Measurements from ENCODE around the gene CPHXL2.

The CPHXL2 gene

DNA sequence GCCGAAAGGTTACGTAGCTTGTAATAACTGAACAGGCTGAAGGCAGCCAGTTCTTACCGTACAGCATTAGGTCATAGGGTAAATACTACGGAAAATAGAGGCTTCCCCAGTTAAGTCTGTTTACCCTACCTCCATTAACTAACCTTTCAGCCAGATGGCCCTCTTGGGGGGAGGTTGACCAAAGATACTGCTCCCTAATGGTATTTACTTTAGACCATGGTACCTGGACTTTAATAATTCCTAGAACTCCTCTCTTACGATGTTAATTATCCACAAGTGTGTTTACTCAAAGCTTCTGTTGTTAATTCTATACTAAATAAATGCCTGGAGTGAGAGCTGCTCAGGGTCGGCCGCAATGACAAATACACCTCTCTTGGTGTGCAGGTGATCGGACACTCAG lies 44.0 kb downstream of the CPHXL2 start:
- 97% methylated on average over 7 of the region's 8 CpGs for WGBS
- Histone ChIP-seq H2AK5ac (ENCODE audit: low read length, severe bottlenecking) (no peak overlapping the region), H3K9me3 (ENCODE audit: control insufficient read depth, low read length) (no peaks in the 10 kb centered on the region), H3K4me2 (ENCODE audit: low read length, poor library complexity, severe bottlenecking) (no peak overlapping the region), H3K9ac (ENCODE audit: low read length) (no peak overlapping the region), H3K4me1 (ENCODE audit: control insufficient read depth, insufficient read depth, low read depth, low read length) (no peaks in the 10 kb centered on the region), H2BK120ac (ENCODE audit: low read depth, low read length) (no peak overlapping the region), H3K14ac (ENCODE audit: low read length in 2 of 2) (no peak overlapping the region), H3K27me3 (ENCODE audit: control insufficient read depth in 1 of 2, insufficient read depth in 1 of 2, low read length in 2 of 2) (no peaks in the 10 kb centered on the region), H3K4me3 (ENCODE audit: insufficient read depth in 1 of 2, low read depth in 1 of 2, low read length in 2 of 2) (no peak overlapping the region), H3K4ac (ENCODE audit: low read depth in 1 of 2, low read length in 2 of 2) (no peak overlapping the region), H4K8ac (ENCODE audit: low read length) (no peak overlapping the region), H3K36me3 (ENCODE audit: control insufficient read depth in 1 of 2, insufficient read depth in 2 of 2, low read depth in 1 of 2, low read length in 2 of 2) (peaks cover 60 to 92% of the 10 kb centered on the region in 2 experiments), H2AFZ (ENCODE audit: low read depth, low read length) (no peak overlapping the region), H3K23ac (ENCODE audit: low read length in 2 of 2) (no peak overlapping the region), H2BK15ac (ENCODE audit: low read depth, poor library complexity, severe bottlenecking) (no peak overlapping the region), H4K91ac (ENCODE audit: low read length) (no peak overlapping the region), H2BK5ac (ENCODE audit: low read depth, low read length, poor library complexity, severe bottlenecking) (no peak overlapping the region), H3K79me1 (replicated peaks; ENCODE audit: low read length, poor library complexity, severe bottlenecking) (peaks cover 33% of the 10 kb centered on the region), H2BK12ac (ENCODE audit: low read length in 2 of 2) (no peak overlapping the region), H3K27ac (ENCODE audit: low read length, poor library complexity, severe bottlenecking) (no peak overlapping the region), H3K18ac (ENCODE audit: low read depth in 1 of 2, low read length in 2 of 2) (no peak overlapping the region)
- DNase-seq, result no peak

DNA sequence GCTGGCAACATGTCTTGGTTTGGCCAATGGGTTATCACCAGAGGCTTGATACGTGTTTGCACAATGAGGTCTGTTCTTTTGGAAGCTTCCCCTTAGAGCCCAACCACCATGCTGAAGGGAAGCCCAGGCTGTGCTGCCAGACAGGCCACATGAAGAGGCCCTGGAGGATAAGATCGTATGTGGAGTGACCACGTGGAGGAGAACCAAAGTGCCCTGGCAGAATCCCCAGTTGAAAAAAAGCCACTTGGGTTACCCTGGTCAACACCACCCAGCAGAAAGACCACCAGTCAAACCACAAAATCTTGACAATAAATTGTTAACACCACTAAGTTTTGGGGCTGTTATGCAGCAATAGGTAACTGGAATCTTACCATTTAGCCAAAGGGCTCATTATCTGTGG lies 46.8 kb downstream of the CPHXL2 start:
- Histone ChIP-seq H2BK120ac (ENCODE audit: low read depth, low read length) (no peak overlapping the region), H2BK15ac (ENCODE audit: low read depth, poor library complexity, severe bottlenecking) (no peak overlapping the region), H3K27me3 (ENCODE audit: control insufficient read depth in 1 of 2, insufficient read depth in 1 of 2, low read length in 2 of 2) (no peaks in the 10 kb centered on the region), H3K4me3 (ENCODE audit: insufficient read depth in 1 of 2, low read depth in 1 of 2, low read length in 2 of 2) (no peak overlapping the region), H3K79me1 (replicated peaks; ENCODE audit: low read length, poor library complexity, severe bottlenecking) (peaks cover 22% of the 10 kb centered on the region), H4K8ac (ENCODE audit: low read length) (no peak overlapping the region), H3K4me1 (ENCODE audit: control insufficient read depth, insufficient read depth, low read depth, low read length) (no peaks in the 10 kb centered on the region), H2BK12ac (ENCODE audit: low read length in 2 of 2) (no peak overlapping the region), H3K14ac (ENCODE audit: low read length in 2 of 2) (no peak overlapping the region), H3K9me3 (ENCODE audit: control insufficient read depth, low read length) (no peaks in the 10 kb centered on the region), H3K4ac (ENCODE audit: low read depth in 1 of 2, low read length in 2 of 2) (no peak overlapping the region), H3K27ac (ENCODE audit: low read length, poor library complexity, severe bottlenecking) (no peak overlapping the region), H3K23ac (ENCODE audit: low read length in 2 of 2) (no peak overlapping the region), H3K36me3 (ENCODE audit: control insufficient read depth in 1 of 2, insufficient read depth in 2 of 2, low read depth in 1 of 2, low read length in 2 of 2) (peaks cover 68 to 93% of the 10 kb centered on the region in 2 experiments), H3K4me2 (ENCODE audit: low read length, poor library complexity, severe bottlenecking) (no peak overlapping the region), H2AK5ac (ENCODE audit: low read length, severe bottlenecking) (no peak overlapping the region), H2AFZ (ENCODE audit: low read depth, low read length) (no peak overlapping the region), H3K18ac (ENCODE audit: low read depth in 1 of 2, low read length in 2 of 2) (no peak overlapping the region), H2BK5ac (ENCODE audit: low read depth, low read length, poor library complexity, severe bottlenecking) (no peak overlapping the region), H4K91ac (ENCODE audit: low read length) (no peak overlapping the region), H3K9ac (ENCODE audit: low read length) (no peak overlapping the region)
- 96% methylated on average over 3 of the region's 3 CpGs for WGBS
- DNase-seq, result no peak

DNA sequence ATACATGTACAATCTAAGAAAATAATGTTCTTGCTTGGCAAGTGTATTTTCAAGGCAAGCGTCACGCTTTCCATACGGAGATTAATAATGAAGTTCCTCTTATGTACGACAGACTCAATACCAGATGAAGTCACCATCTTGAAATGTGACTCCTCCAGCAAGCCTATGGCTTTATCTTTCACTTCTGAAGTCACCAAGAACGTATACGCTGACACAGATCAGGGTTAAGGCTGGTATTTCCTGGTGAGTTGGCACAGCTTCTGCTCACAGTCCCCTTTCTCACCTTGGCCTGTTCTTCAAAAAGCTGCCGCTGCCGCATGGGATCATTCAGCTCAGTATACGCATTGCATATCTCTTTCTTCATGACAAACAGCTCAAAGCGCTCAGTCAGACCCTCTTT lies 47.7 kb downstream of the CPHXL2 start:
- Histone ChIP-seq H3K27me3 (ENCODE audit: control insufficient read depth in 1 of 2, insufficient read depth in 1 of 2, low read length in 2 of 2) (no peaks in the 10 kb centered on the region), H2BK15ac (ENCODE audit: low read depth, poor library complexity, severe bottlenecking) (no peak overlapping the region), H3K4me3 (ENCODE audit: insufficient read depth in 1 of 2, low read depth in 1 of 2, low read length in 2 of 2) (no peak overlapping the region), H3K4me2 (ENCODE audit: low read length, poor library complexity, severe bottlenecking) (no peak overlapping the region), H3K23ac (ENCODE audit: low read length in 2 of 2) (no peak overlapping the region), H2BK120ac (ENCODE audit: low read depth, low read length) (no peak overlapping the region), H3K9ac (ENCODE audit: low read length) (no peak overlapping the region), H2AFZ (ENCODE audit: low read depth, low read length) (no peak overlapping the region), H3K27ac (ENCODE audit: low read length, poor library complexity, severe bottlenecking) (no peak overlapping the region), H4K8ac (ENCODE audit: low read length) (no peak overlapping the region), H3K9me3 (ENCODE audit: control insufficient read depth, low read length) (no peaks in the 10 kb centered on the region), H2BK5ac (ENCODE audit: low read depth, low read length, poor library complexity, severe bottlenecking) (no peak overlapping the region), H3K4ac (ENCODE audit: low read depth in 1 of 2, low read length in 2 of 2) (no peak overlapping the region), H3K14ac (ENCODE audit: low read length in 2 of 2) (no peak overlapping the region), H3K4me1 (ENCODE audit: control insufficient read depth, insufficient read depth, low read depth, low read length) (no peaks in the 10 kb centered on the region), H2AK5ac (ENCODE audit: low read length, severe bottlenecking) (no peak overlapping the region), H2BK12ac (ENCODE audit: low read length in 2 of 2) (no peak overlapping the region), H3K18ac (ENCODE audit: low read depth in 1 of 2, low read length in 2 of 2) (no peak overlapping the region), H3K79me1 (replicated peaks; ENCODE audit: low read length, poor library complexity, severe bottlenecking) (peaks cover 22% of the 10 kb centered on the region), H4K91ac (ENCODE audit: low read length) (no peak overlapping the region), H3K36me3 (ENCODE audit: control insufficient read depth in 1 of 2, insufficient read depth in 2 of 2, low read depth in 1 of 2, low read length in 2 of 2) (peaks cover 65 to 84% of the 10 kb centered on the region in 2 experiments)
- no peak for DNase-seq
- WGBS, result 98% methylated on average over 10 of the region's 10 CpGs

DNA sequence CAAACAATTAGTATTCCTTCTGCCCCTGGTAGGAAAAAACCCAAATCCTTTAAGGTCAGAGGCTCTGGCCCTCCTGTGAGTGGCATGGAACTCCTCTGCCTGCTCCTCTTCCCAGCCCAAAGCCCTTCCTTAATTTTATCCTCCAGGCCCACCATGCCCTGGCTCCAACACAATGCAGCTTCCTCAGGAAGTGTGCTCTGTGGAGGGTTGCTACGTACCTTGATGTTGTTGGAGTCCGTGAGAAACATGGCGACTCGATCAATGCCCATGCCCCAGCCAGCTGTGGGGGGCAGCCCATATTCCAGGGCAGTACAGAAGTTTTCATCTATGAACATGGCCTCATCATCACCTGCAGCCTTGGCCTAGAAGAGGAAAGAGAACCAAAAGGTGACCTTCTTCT lies 48.5 kb downstream of the CPHXL2 start:
- H3K36me3 ChIP-seq (ENCODE audit: control insufficient read depth in 1 of 2, insufficient read depth in 2 of 2, low read depth in 1 of 2, low read length in 2 of 2), result peaks cover 61 to 77% of the 10 kb centered on the region in 2 experiments

More for the DNA sequence above, 48.5 kb downstream of the CPHXL2 start:
- H3K9ac ChIP-seq (ENCODE audit: low read length), result no peak overlapping the region
- no peak overlapping the region for H3K23ac ChIP-seq (ENCODE audit: low read length in 2 of 2)
- H2AFZ ChIP-seq (ENCODE audit: low read depth, low read length), result no peak overlapping the region
- H2BK12ac ChIP-seq (ENCODE audit: low read length in 2 of 2), result no peak overlapping the region
- H3K4me3 ChIP-seq (ENCODE audit: insufficient read depth in 1 of 2, low read depth in 1 of 2, low read length in 2 of 2), result no peak overlapping the region
- no peak overlapping the region for H2BK15ac ChIP-seq (ENCODE audit: low read depth, poor library complexity, severe bottlenecking)
- WGBS, result 98% methylated on average over 4 of the region's 4 CpGs
- H2BK5ac ChIP-seq (ENCODE audit: low read depth, low read length, poor library complexity, severe bottlenecking), result no peak overlapping the region
- H3K14ac ChIP-seq (ENCODE audit: low read length in 2 of 2), result no peak overlapping the region
- H3K27ac ChIP-seq (ENCODE audit: low read length, poor library complexity, severe bottlenecking), result no peak overlapping the region
- no peaks in the 10 kb centered on the region for H3K27me3 ChIP-seq (ENCODE audit: control insufficient read depth in 1 of 2, insufficient read depth in 1 of 2, low read length in 2 of 2)
- no peak for DNase-seq
- no peak overlapping the region for H4K8ac ChIP-seq (ENCODE audit: low read length)
- H3K4ac ChIP-seq (ENCODE audit: low read depth in 1 of 2, low read length in 2 of 2), result no peak overlapping the region
- H3K79me1 ChIP-seq (replicated peaks; ENCODE audit: low read length, poor library complexity, severe bottlenecking), result peaks cover 16% of the 10 kb centered on the region
- no peak overlapping the region for H3K18ac ChIP-seq (ENCODE audit: low read depth in 1 of 2, low read length in 2 of 2)
- H3K4me2 ChIP-seq (ENCODE audit: low read length, poor library complexity, severe bottlenecking), result no peak overlapping the region
- no peak overlapping the region for H2AK5ac ChIP-seq (ENCODE audit: low read length, severe bottlenecking)
- no peak overlapping the region for H2BK120ac ChIP-seq (ENCODE audit: low read depth, low read length)
- H3K4me1 ChIP-seq (ENCODE audit: control insufficient read depth, insufficient read depth, low read depth, low read length), result no peaks in the 10 kb centered on the region
- H3K9me3 ChIP-seq (ENCODE audit: control insufficient read depth, low read length), result no peaks in the 10 kb centered on the region
- H4K91ac ChIP-seq (ENCODE audit: low read length), result no peak overlapping the region

All from mesenchymal stem cell (in vitro differentiated cells and primary cell).